ENCODE data around the gene ARHGAP9. TPM values are rescaled to one million over a fixed set of nuclear protein-coding genes. Genes with fewer than 3 reads are reported as not detected.

Gene ARHGAP9
- total and polyA plus RNA-seq, 2 of the 4 experiments (the other 2 are of a cell fraction) = 0.18 to 0.79 TPM

GRCh38 chr12:57513266-57513665 lies 33.6 kb upstream of the ARHGAP9 start:
- no peak for ATAC-seq (ENCODE audit: low read depth)
- Histone ChIP-seq H2BK20ac (ENCODE audit: low read depth, low read length) (no peak overlapping the region), H3K79me1 (ENCODE audit: low read depth in 1 of 2, low read length in 2 of 2) (peaks cover 27 to 75% of the 10 kb centered on the region in 2 experiments), H3K23ac (ENCODE audit: low read depth, low read length) (no peak overlapping the region), H3K4me3 (ENCODE audit: insufficient read depth, low read depth, low read length) (no peak overlapping the region), H3K4me1 (ENCODE audit: control insufficient read depth, insufficient read depth, low read length) (no peaks in the 10 kb centered on the region; the same call in 1 of the 2 replicates), H2BK5ac (ENCODE audit: low read depth, low read length, poor library complexity, severe bottlenecking) (no peak overlapping the region), H3K27me3 (ENCODE audit: control insufficient read depth, insufficient read depth, low read length) (no peaks in the 10 kb centered on the region), H4K8ac (ENCODE audit: low read depth in 2 of 2, low read length in 2 of 2) (no peak overlapping the region), H2BK120ac (ENCODE audit: low read depth, low read length) (no peak overlapping the region), H3K36me3 (ENCODE audit: control insufficient read depth, insufficient read depth, low read length) (peaks cover 81% of the 10 kb centered on the region), H3K9ac (ENCODE audit: low read depth, low read length) (no peak overlapping the region), H4K5ac (ENCODE audit: low read depth, low read length) (no peak overlapping the region), H3K4me2 (ENCODE audit: low read depth, low read length) (no peak overlapping the region), H3K14ac (replicated peaks; ENCODE audit: low read depth, low read length) (no peak overlapping the region), H4K91ac (ENCODE audit: insufficient read depth, low read depth, low read length) (no peak overlapping the region), H3K56ac (ENCODE audit: extremely low read depth, insufficient read depth, low read length) (no peak overlapping the region), H2AK9ac (replicated peaks; ENCODE audit: low read depth, low read length, poor library complexity) (no peak overlapping the region), H3K27ac (ENCODE audit: insufficient read depth, low read length) (no peak overlapping the region), H3K18ac (ENCODE audit: low read depth, low read length) (no peak overlapping the region), H2AFZ (replicated peaks; ENCODE audit: low read length, poor library complexity) (no peak overlapping the region), H2BK15ac (ENCODE audit: low read depth, low read length) (no peak overlapping the region), H3K9me3 (ENCODE audit: control insufficient read depth, insufficient read depth, low read length) (no peaks in the 10 kb centered on the region), H2AK5ac (ENCODE audit: low read depth, low read length) (no peak overlapping the region), H3K9me1 (ENCODE audit: insufficient read depth, low read length) (peaks cover 3% of the 10 kb centered on the region; the same call in 1 of the 2 replicates), H4K20me1 (ENCODE audit: insufficient read depth, low read length) (peaks cover 77% of the 10 kb centered on the region), H3K4ac (ENCODE audit: low read depth, low read length) (no peak overlapping the region)
- in situ Hi-C loops (cut with MboI; ENCODE audit: low sequenced_read_pairs) = no loop called here
- no peak for TF ChIP-seq RAD21 (IDR thresholded peaks at IDR 0.05; ENCODE audit: low read length)
- no peak for TF ChIP-seq NFE2L2 (IDR thresholded peaks at IDR 0.05; ENCODE audit: low read depth, low read length)
- no peak for TF ChIP-seq POLR2A (IDR thresholded peaks at IDR 0.05; ENCODE audit: low read depth, low read length)
- TF ChIP-seq RFX5 (IDR thresholded peaks at IDR 0.05; ENCODE audit: low read depth, low read length) = no peak
- TF ChIP-seq MXI1 (IDR thresholded peaks at IDR 0.05; ENCODE audit: borderline replicate concordance, low read depth, low read length) = no peak
- TF ChIP-seq MAZ (IDR thresholded peaks at IDR 0.05; ENCODE audit: borderline replicate concordance, low read depth, low read length) = no peak
- no peak for TF ChIP-seq RCOR1 (IDR thresholded peaks at IDR 0.05; ENCODE audit: insufficient replicate concordance, low read length)
- TF ChIP-seq USF2 (IDR thresholded peaks at IDR 0.05; ENCODE audit: low read depth, low read length) = no peak
- no peak for TF ChIP-seq CEBPB (IDR thresholded peaks at IDR 0.05; ENCODE audit: low read depth, low read length)
- TF ChIP-seq MAFK (IDR thresholded peaks at IDR 0.05; ENCODE audit: low read depth, low read length) = no peak
- no peak for TF ChIP-seq FOS (IDR thresholded peaks at IDR 0.05; ENCODE audit: low read depth, low read length)
- no peak for TF ChIP-seq CHD1 (IDR thresholded peaks at IDR 0.05; ENCODE audit: low read depth, low read length)
- TF ChIP-seq, protein P1, sequence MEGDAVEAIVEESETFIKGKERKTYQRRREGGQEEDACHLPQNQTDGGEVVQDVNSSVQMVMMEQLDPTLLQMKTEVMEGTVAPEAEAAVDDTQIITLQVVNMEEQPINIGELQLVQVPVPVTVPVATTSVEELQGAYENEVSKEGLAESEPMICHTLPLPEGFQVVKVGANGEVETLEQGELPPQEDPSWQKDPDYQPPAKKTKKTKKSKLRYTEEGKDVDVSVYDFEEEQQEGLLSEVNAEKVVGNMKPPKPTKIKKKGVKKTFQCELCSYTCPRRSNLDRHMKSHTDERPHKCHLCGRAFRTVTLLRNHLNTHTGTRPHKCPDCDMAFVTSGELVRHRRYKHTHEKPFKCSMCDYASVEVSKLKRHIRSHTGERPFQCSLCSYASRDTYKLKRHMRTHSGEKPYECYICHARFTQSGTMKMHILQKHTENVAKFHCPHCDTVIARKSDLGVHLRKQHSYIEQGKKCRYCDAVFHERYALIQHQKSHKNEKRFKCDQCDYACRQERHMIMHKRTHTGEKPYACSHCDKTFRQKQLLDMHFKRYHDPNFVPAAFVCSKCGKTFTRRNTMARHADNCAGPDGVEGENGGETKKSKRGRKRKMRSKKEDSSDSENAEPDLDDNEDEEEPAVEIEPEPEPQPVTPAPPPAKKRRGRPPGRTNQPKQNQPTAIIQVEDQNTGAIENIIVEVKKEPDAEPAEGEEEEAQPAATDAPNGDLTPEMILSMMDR (conservative IDR thresholded peaks at IDR 0.05; ENCODE audit: low read depth, low read length) = no peak
- TF ChIP-seq BHLHE40 (IDR thresholded peaks at IDR 0.05; ENCODE audit: low read depth, low read length) = no peak
- TF ChIP-seq, protein P2, sequence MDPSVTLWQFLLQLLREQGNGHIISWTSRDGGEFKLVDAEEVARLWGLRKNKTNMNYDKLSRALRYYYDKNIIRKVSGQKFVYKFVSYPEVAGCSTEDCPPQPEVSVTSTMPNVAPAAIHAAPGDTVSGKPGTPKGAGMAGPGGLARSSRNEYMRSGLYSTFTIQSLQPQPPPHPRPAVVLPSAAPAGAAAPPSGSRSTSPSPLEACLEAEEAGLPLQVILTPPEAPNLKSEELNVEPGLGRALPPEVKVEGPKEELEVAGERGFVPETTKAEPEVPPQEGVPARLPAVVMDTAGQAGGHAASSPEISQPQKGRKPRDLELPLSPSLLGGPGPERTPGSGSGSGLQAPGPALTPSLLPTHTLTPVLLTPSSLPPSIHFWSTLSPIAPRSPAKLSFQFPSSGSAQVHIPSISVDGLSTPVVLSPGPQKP (IDR thresholded peaks at IDR 0.05; ENCODE audit: borderline replicate concordance, low read depth, low read length) = no peak
- TF ChIP-seq SMC3 (IDR thresholded peaks at IDR 0.05; ENCODE audit: low read depth, low read length) = no peak
- DNase-seq = no peak
- no TSS peak for BruUV-seq (replicated peaks)
- dilution Hi-C loops (cut with HindIII; ENCODE audit: low sequenced_read_pairs, unreplicated experiment) = no loop called here
- ChIA-PET CTCF (no interaction called here), POLR2A (ENCODE audit: unreplicated experiment) (interaction anchor here (0.6 kb wide), 1 partner anchor 28 kb away, joined by 3 read pairs; no protein-coding TSS in a partner anchor)
- no CpG with 5 or more reads among the region's 5 CpGs for WGBS, 2 experiments (ENCODE audit: extremely low coverage in 2 of 2, insufficient read length in 1 of 2)
- intact Hi-C loops (cut with micrococcal nuclease) = no loop called here
